NOMO-1 treated with DMSO at 0.1 percent for 48 hours (cell line): Measurements from ENCODE around the gene GBX2.

Source experiments
- DNase-seq: peaks from one replicate; lab custom pipeline; 2025; ENCODE audit not compliant: unreplicated experiment; lab: John Stamatoyannopoulos, UW

The GBX2 gene

GRCh38 chr2:236119476-236119875, 48.7 kb downstream of the GBX2 start:
- no peak for DNase-seq

- no peak for DNase-seq
Observed at GRCh38 chr2:236119003-236119402, 49.2 kb downstream of the GBX2 start.

GRCh38 chr2:236117861-236118269, 50.3 kb downstream of the GBX2 start:
- DNase-seq = no peak

- no peak for DNase-seq
Observed at GRCh38 chr2:236117401-236117800, 50.8 kb downstream of the GBX2 start.
